ENCODE measurements around the gene BEND7. TPM values are rescaled to one million over a fixed set of nuclear protein-coding genes. Genes with fewer than 3 reads are reported as not detected.
"Not testable (repeated sequence)": the region's sequence is repeated elsewhere in the genome, so short reads cannot be mapped to it uniquely, and the experiment has no call there.

BEND7 gene
- total RNA-seq, 1 donor from 2014 or later: 25.0 TPM

DNA sequence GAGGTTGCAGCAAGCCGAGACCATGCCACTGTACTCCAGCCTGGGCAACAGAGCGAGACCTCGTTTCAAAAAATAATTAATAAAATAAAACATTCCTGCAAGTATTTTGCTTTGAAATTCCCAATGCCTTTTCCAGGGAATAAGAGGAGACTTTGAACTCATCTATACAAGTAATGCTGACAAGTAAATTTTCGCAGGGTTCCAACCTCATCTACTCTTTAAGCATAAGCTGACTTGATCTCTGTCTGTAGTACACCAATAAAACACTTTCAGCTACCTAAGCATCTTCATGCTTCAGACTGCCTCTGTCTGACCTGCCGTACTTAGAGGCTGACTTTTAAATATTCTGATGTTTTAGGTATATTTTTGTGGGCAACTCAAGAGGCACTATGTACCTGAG is 13.7 kb upstream of the BEND7 start:
- peaks cover 50% of the 10 kb centered on the region for H3K27me3 Mint-ChIP-seq (ENCODE audit: low read depth)
- H3K4me3 Mint-ChIP-seq: no peak overlapping the region
- no peaks in the 10 kb centered on the region for H3K9me3 Mint-ChIP-seq
- no peaks in the 10 kb centered on the region for H3K36me3 Mint-ChIP-seq (ENCODE audit: low read depth)
- TF ChIP-seq, protein P1, sequence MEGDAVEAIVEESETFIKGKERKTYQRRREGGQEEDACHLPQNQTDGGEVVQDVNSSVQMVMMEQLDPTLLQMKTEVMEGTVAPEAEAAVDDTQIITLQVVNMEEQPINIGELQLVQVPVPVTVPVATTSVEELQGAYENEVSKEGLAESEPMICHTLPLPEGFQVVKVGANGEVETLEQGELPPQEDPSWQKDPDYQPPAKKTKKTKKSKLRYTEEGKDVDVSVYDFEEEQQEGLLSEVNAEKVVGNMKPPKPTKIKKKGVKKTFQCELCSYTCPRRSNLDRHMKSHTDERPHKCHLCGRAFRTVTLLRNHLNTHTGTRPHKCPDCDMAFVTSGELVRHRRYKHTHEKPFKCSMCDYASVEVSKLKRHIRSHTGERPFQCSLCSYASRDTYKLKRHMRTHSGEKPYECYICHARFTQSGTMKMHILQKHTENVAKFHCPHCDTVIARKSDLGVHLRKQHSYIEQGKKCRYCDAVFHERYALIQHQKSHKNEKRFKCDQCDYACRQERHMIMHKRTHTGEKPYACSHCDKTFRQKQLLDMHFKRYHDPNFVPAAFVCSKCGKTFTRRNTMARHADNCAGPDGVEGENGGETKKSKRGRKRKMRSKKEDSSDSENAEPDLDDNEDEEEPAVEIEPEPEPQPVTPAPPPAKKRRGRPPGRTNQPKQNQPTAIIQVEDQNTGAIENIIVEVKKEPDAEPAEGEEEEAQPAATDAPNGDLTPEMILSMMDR (conservative IDR thresholded peaks at IDR 0.05): no peak
- no peak overlapping the region for H3K27ac Mint-ChIP-seq (ENCODE audit: unreplicated experiment)
- no peak for DNase-seq (ENCODE audit: low read depth, low spot score)
- no peaks in the 10 kb centered on the region for H3K4me1 Mint-ChIP-seq

DNA sequence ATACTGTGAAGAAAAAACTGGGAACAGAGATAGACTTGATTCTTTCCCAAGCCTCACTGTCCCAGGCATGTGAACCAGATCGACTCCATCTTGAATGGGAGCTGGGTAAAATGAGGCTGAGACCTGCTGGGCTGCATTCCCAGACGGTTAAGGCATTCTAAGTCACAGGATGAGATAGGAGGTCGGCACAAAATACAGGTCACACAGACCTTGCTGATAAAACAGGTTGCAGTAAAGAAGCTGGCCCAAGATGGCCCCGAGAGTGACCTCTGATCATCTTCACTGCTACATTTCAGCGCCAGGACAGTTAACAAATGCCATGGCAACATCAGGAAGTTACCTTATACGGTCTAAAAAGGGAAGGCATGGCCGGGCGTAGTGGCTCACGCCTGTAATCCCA is 9.2 kb upstream of the BEND7 start:
- not testable (repeated sequence) for H3K36me3 Mint-ChIP-seq (ENCODE audit: low read depth); H3K9me3 Mint-ChIP-seq; H3K27ac Mint-ChIP-seq (ENCODE audit: unreplicated experiment); DNase-seq (ENCODE audit: low read depth, low spot score); H3K4me3 Mint-ChIP-seq; H3K4me1 Mint-ChIP-seq
- H3K27me3 Mint-ChIP-seq (ENCODE audit: low read depth): peaks cover 40% of the 10 kb centered on the region

DNA sequence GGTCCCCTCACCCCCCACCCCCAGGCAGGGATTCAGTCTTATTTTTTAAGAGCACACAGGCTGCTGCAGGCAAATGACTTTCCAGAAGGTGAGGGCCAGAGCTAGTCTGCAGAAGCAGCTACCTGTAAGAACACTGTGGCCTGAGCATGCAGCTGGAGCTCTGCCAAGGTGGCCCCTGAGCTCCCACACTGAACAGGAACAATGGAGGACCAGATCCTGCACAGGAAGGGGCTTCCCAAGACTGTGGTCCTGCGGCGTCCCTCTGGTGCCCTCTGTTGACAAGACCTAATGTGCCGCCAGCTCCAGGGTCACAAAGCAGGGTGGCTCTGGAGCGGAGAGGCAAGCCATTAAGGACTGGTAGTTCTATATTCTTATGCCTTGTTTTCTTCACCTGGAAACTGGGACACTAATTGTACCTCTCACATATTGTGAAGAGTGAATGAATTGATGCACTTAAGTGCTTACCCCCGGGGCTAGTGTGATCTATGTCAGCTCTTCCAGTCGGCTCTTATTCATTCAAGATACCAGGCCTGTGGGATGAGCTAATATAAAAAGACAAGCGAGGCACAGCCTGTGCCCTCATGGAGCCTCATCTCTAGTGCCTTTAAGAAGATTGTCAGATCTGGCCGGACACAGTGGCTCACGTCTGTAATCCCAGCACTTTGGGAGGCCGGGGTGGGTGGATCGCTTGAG is 8.0 kb upstream of the BEND7 start:
- peaks cover 3% of the 10 kb centered on the region for H3K9me3 Mint-ChIP-seq
- peak; percentile 71 for DNase-seq (ENCODE audit: low read depth, low spot score)
- no peaks in the 10 kb centered on the region for H3K36me3 Mint-ChIP-seq (ENCODE audit: low read depth)
- TF ChIP-seq, protein P1 (conservative IDR thresholded peaks at IDR 0.05): peak; percentile 69
- peaks cover 32% of the 10 kb centered on the region for H3K27me3 Mint-ChIP-seq (ENCODE audit: low read depth)
- H3K4me1 Mint-ChIP-seq: peaks cover 10% of the 10 kb centered on the region
- H3K4me3 Mint-ChIP-seq: no peak overlapping the region
- peak overlapping the region; percentile 62 for H3K27ac Mint-ChIP-seq (ENCODE audit: unreplicated experiment)

DNA sequence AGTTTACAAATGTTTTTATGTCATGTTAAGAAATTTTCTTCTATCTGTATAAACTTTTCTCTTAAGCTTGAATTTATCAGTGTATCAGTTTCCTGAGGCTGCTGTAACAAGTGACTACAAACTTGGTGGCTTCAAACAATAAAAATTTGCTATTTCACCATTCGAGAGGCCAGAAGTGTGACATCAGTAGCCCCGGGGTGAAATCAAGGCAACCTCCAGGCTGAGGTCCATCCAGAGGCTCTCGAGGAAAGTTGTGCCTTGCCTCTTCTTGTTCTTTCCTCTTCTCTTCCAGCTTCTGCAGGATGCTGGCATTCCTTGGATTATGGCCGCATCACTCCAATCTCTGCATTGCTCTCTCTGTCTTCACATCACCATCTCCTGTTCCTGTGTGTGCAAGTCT is 6.5 kb upstream of the BEND7 start:
- no peak for DNase-seq (ENCODE audit: low read depth, low spot score)
- Mint-ChIP-seq H3K27ac (ENCODE audit: unreplicated experiment) (no peak overlapping the region), H3K27me3 (ENCODE audit: low read depth) (peaks cover 18% of the 10 kb centered on the region), H3K36me3 (ENCODE audit: low read depth) (no peaks in the 10 kb centered on the region), H3K4me1 (peaks cover 10% of the 10 kb centered on the region), H3K9me3 (peaks cover 3% of the 10 kb centered on the region), H3K4me3 (no peak overlapping the region)
- TF ChIP-seq, protein P1 (conservative IDR thresholded peaks at IDR 0.05): no peak

DNA sequence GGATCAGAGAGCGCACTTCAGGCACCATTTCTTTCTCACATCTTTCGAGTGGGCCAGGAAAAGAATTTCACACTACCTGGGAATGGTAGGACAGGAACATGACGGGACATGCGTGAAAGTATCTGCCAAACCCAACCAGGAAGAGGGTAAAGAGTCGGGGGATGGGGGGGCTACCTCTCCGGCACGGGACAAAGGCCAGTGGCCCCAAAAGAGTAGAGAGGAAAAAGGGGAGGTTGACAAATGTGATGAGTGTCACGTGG is 830 bp upstream of the BEND7 start:
- Mint-ChIP-seq H3K27ac (ENCODE audit: unreplicated experiment) (no peak overlapping the region), H3K9me3 (no peaks in the 10 kb centered on the region), H3K27me3 (ENCODE audit: low read depth) (peaks cover 17% of the 10 kb centered on the region), H3K4me3 (peak overlapping the region; percentile 74), H3K4me1 (peaks cover 20% of the 10 kb centered on the region), H3K36me3 (ENCODE audit: low read depth) (peaks cover 4% of the 10 kb centered on the region)
- no peak for DNase-seq (ENCODE audit: low read depth, low spot score)
- TF ChIP-seq, protein P1 (conservative IDR thresholded peaks at IDR 0.05): no peak

DNA sequence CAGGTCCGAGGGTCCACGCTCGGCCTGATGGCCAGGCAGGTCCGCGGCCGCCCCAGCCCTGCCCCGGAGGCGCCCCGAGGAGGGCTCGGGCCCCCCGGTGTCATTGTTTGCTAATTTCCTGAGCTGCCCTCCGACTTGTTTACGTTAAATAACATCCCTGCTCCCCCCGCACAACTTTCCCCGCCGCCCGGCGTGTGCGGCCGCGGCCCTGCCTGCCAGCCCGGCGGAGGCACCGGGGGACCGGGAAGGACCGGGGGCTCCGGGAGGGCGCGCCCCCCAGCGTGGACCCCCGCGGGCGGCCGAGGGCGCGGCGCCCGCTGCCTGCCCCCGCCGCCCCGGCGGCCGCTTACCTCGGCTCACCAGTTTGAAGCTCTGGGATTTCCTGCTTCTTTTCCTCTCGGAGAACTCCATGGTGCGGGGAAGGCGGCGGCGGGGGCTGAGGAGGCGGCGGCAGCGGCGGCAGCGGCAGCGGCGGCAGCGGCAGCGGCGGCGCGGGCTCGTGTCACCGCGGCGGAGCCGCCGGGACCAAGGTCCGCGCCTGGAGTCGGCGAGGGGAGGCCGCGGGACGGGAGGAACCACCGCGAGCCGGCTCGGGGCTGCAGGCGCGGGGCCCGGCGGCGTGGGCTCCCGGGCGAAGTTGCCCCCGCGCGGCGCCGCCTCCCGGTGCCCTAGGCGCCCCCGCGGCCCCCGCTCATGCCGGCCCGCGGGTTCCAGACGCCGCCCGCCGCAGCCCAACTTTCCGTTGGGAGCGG is 515 bp downstream of the BEND7 start:
- H3K36me3 Mint-ChIP-seq (ENCODE audit: low read depth): peaks cover 4% of the 10 kb centered on the region
- no peaks in the 10 kb centered on the region for H3K9me3 Mint-ChIP-seq
- H3K4me1 Mint-ChIP-seq: peaks cover 20% of the 10 kb centered on the region
- peak overlapping the region; percentile 91 for H3K4me3 Mint-ChIP-seq
- DNase-seq (ENCODE audit: low read depth, low spot score): peak; percentile 31
- H3K27ac Mint-ChIP-seq (ENCODE audit: unreplicated experiment): no peak overlapping the region
- peaks cover 14% of the 10 kb centered on the region for H3K27me3 Mint-ChIP-seq (ENCODE audit: low read depth)
- TF ChIP-seq, protein P1 (conservative IDR thresholded peaks at IDR 0.05): no peak

Measured in neural crest cell (in vitro differentiated cells).